Tibial artery (tissue), 4 donors: ENCODE data around the gene SARS1.

Source experiments
- DNase-seq, 2 donors: peaks; one replicate each; pipeline ENCODE4 v3.0.0-alpha.2; 2019
- H3K27ac ChIP-seq, 2 donors: fragments of 200-600 bp; sonication (generic) in 1 of 2; 1 replicate in 1 of 2; 2 replicates in 1 of 2; pipeline ENCODE4 v1.5.1; 2018 to 2019; ENCODE audit warnings: mild to moderate bottlenecking in 1 of 2
- H3K27me3 ChIP-seq, 2 donors: fragments of 200-600 bp; sonication (generic) in 1 of 2; one replicate each; pipeline versions ENCODE4 v1.5.1 to v1.6.0; 2016 to 2019
- H3K36me3 ChIP-seq, 3 donors: fragments of 200-600 bp; sonication (generic) in 2 of 3; one replicate each; pipeline ENCODE4 v1.5.1; 2016 to 2019; ENCODE audit warnings: mild to moderate bottlenecking in 2 of 3
- H3K4me1 ChIP-seq, 4 donors: fragments of 200-600 bp; sonication (generic) in 2 of 4; 1 replicate in 3 of 4; 2 replicates in 1 of 4; pipeline ENCODE4 v1.5.1; 2016 to 2019
- H3K4me3 ChIP-seq, 2 donors: fragments of 200-600 bp; sonication (generic) in 1 of 2; 1 replicate in 1 of 2; 2 replicates in 1 of 2; pipeline ENCODE4 v1.5.1; 2018 to 2019; ENCODE audit warnings: mild to moderate bottlenecking in 2 of 2
- H3K9me3 ChIP-seq, 3 donors: fragments of 200-600 bp; sonication (generic) in 1 of 3; one replicate each; pipeline ENCODE4 v1.5.1; 2016 to 2019
- intact Hi-C: fragments of 100-400 bp; cut with DNase I; formaldehyde crosslinking; loops from one replicate; pipeline ENCODE4 v1.15.0; 2023; ENCODE audit warnings: low total_unique reads
- TF ChIP-seq, protein P1 (sequence below), 2 experiments: fragments of 200-600 bp in 1 of 2; fragments of 450-650 bp in 1 of 2; IDR thresholded peaks; one replicate each; pipeline ENCODE4 v1.5.1; 2017 to 2019; ENCODE audit warnings: antibody characterized with exemption in 2 of 2, mild to moderate bottlenecking in 1 of 2, moderate library complexity in 1 of 2

Gene SARS1

GRCh38 chr1:109190189-109190588 lies 23.5 kb upstream of the SARS1 start:
- no peaks in the 10 kb centered on the region for H3K9me3 ChIP-seq
- no peak for DNase-seq
- no peak overlapping the region for H3K4me3 ChIP-seq
- H3K27me3 ChIP-seq, result peaks cover 0 to 20% of the 10 kb centered on the region in 2 donors
- H3K4me1 ChIP-seq, result no peaks in the 10 kb centered on the region
- TF ChIP-seq, protein P1, sequence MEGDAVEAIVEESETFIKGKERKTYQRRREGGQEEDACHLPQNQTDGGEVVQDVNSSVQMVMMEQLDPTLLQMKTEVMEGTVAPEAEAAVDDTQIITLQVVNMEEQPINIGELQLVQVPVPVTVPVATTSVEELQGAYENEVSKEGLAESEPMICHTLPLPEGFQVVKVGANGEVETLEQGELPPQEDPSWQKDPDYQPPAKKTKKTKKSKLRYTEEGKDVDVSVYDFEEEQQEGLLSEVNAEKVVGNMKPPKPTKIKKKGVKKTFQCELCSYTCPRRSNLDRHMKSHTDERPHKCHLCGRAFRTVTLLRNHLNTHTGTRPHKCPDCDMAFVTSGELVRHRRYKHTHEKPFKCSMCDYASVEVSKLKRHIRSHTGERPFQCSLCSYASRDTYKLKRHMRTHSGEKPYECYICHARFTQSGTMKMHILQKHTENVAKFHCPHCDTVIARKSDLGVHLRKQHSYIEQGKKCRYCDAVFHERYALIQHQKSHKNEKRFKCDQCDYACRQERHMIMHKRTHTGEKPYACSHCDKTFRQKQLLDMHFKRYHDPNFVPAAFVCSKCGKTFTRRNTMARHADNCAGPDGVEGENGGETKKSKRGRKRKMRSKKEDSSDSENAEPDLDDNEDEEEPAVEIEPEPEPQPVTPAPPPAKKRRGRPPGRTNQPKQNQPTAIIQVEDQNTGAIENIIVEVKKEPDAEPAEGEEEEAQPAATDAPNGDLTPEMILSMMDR (IDR thresholded peaks at IDR 0.05), result no peak
- intact Hi-C loops, result no loop called here
- H3K27ac ChIP-seq, result no peak overlapping the region
- peaks cover 0 to 12% (median 0%) of the 10 kb centered on the region in 3 donors for H3K36me3 ChIP-seq

DNA sequence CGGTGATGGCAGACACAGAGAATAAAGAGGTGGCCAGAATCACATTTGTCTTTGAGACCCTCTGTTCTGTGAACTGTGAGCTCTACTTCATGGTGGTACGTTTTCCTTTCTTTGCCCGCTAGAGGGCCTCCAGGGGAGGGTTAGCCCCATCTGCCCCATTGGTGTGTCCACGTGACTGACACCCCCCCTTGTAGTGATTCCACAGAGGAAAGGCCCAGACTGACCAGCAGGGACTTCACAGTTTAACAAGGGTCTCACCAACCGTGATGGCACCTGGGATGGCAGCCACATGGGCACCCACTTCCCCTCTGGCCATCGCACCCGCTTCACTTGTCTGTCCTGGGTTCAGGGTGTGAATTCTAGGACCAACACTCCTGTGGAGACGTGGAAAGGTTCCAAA lies 22.3 kb upstream of the SARS1 start:
- Histone ChIP-seq H3K27me3 (peaks cover 0 to 20% of the 10 kb centered on the region in 2 donors), H3K4me3 (no peak overlapping the region), H3K36me3 (peaks cover 0 to 12% (median 0%) of the 10 kb centered on the region in 3 donors), H3K9me3 (no peaks in the 10 kb centered on the region), H3K27ac (no peak overlapping the region), H3K4me1 (no peaks in the 10 kb centered on the region)
- no peak for DNase-seq
- TF ChIP-seq, protein P1 (IDR thresholded peaks at IDR 0.05), result no peak
- intact Hi-C loops, result no loop called here

GRCh38 chr1:109191891-109192290 lies 21.8 kb upstream of the SARS1 start:
- H3K9me3 ChIP-seq, result no peaks in the 10 kb centered on the region
- peaks cover 0 to 2% (median 0%) of the 10 kb centered on the region in 4 donors for H3K4me1 ChIP-seq
- no peak overlapping the region for H3K4me3 ChIP-seq
- no peak for DNase-seq
- H3K27me3 ChIP-seq, result peaks cover 0 to 15% of the 10 kb centered on the region in 2 donors
- intact Hi-C loops, result no loop called here
- no peak overlapping the region for H3K27ac ChIP-seq
- TF ChIP-seq, protein P1 (IDR thresholded peaks at IDR 0.05), result no peak
- peaks cover 0 to 12% (median 0%) of the 10 kb centered on the region in 3 donors for H3K36me3 ChIP-seq

GRCh38 chr1:109192433-109192832 lies 21.3 kb upstream of the SARS1 start:
- Histone ChIP-seq H3K27me3 (peaks cover 0 to 14% of the 10 kb centered on the region in 2 donors), H3K4me3 (no peak overlapping the region), H3K27ac (no peak overlapping the region), H3K36me3 (peaks cover 0 to 12% (median 0%) of the 10 kb centered on the region in 3 donors), H3K4me1 (peaks cover 0 to 7% (median under 1%) of the 10 kb centered on the region in 4 donors), H3K9me3 (no peaks in the 10 kb centered on the region)
- TF ChIP-seq, protein P1 (IDR thresholded peaks at IDR 0.05), result no peak
- intact Hi-C loops, result no loop called here
- DNase-seq, result no peak

DNA sequence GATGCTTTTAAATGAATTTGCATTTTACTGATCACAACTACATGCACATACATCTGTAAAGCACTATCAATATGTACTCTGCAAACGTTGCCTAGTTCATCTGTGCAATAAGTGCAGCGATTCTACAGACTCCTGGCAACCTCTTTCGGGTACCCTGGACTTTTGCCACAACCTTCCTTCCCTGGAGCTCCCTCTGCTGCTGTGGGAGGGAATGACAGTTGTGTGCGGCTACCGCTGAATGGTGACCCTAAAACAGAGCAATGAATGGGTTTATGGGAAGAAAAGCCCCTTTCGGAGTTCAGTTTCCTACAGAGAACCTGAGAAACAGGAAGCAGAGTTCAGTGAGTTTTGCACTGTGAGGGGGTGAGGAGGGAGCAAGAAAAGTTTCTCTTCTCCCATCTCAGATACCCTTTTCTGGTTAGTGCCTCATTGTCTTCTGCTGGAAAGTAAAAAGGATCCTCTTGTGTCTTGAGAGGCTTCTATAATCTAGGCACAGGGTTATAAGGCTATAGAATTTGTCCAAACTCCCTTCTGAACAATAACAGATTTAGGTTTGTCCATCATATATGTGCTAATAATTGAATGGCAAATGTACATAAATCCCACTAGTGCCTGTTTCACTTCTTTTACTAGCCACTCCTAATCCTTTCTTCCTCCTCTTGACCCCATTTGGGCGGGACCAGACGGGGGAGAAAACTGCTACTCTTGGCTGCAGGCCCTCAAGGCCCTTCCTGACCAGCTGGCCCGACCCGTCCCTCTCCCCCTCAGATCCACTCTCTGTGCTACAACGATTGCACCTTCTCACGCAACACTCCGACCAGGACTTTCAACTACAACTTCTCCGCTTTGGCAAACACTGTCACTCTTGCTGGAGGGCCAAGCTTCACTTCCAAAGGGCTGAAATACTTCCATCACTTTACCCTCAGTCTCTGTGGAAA lies 19.8 kb upstream of the SARS1 start:
- Histone ChIP-seq H3K27me3 (peaks cover 0 to 5% of the 10 kb centered on the region in 2 donors), H3K4me3 (no peak overlapping the region), H3K4me1 (peaks cover 0 to 22% (median 12%) of the 10 kb centered on the region in 4 donors), H3K27ac (no peak overlapping the region), H3K9me3 (no peaks in the 10 kb centered on the region), H3K36me3 (peaks cover 0 to 9% (median 0%) of the 10 kb centered on the region in 3 donors)
- intact Hi-C loops, result no loop called here
- DNase-seq, result no peak
- TF ChIP-seq, protein P1 (IDR thresholded peaks at IDR 0.05), result no peak
